Endodermal cell (in vitro differentiated cells): Measurements from ENCODE around the gene FARP2. TPM values are rescaled to one million over a fixed set of nuclear protein-coding genes. Genes with fewer than 3 reads are reported as not detected.

ENCODE experiments used
- DNase-seq: peaks from one replicate; pipeline ENCODE4 v3.0.0-alpha.2; 2017
- H3K27ac ChIP-seq: 2 replicates; pipeline ENCODE4 v1.5.1; 2013; ENCODE audit warnings: mild to moderate bottlenecking, low read depth, low read length, moderate library complexity
- H3K27me3 ChIP-seq: 2 replicates; pipeline ENCODE4 v1.6.1; 2013; ENCODE audit warnings: mild to moderate bottlenecking, low read length, moderate library complexity; ENCODE audit not compliant: insufficient read depth, control insufficient read depth, poor library complexity, severe bottlenecking
- H3K36me3 ChIP-seq: 2 replicates; pipeline ENCODE4 v1.7.0; 2013; ENCODE audit warnings: mild to moderate bottlenecking, low read length, moderate library complexity; ENCODE audit not compliant: control insufficient read depth, insufficient read depth
- H3K4me1 ChIP-seq: one replicate; pipeline ENCODE4 v1.7.0; 2013; ENCODE audit warnings: low read length; ENCODE audit not compliant: control insufficient read depth, insufficient read depth
- H3K4me3 ChIP-seq: 2 replicates; pipeline ENCODE4 v1.5.1; 2013; ENCODE audit warnings: mild to moderate bottlenecking, low read length, moderate library complexity
- H3K9ac ChIP-seq: 2 replicates; pipeline ENCODE4 v1.6.1; 2013; ENCODE audit warnings: mild to moderate bottlenecking, low read length, moderate library complexity; ENCODE audit not compliant: poor library complexity, severe bottlenecking; ENCODE audit errors: extremely low read depth
- H3K9me3 ChIP-seq: 2 replicates; pipeline ENCODE4 v1.6.1; 2013; ENCODE audit warnings: mild to moderate bottlenecking, low read length, moderate library complexity; ENCODE audit not compliant: control insufficient read depth
- H3K27ac Mint-ChIP-seq: 2 replicates; pipeline ENCODE4 v1.8.0; 2020; ENCODE audit warnings: mixed read lengths
- H3K27me3 Mint-ChIP-seq: 2 replicates; pipeline ENCODE4 v1.8.0; 2021; ENCODE audit warnings: mild to moderate bottlenecking, mixed read lengths; ENCODE audit not compliant: insufficient read depth
- H3K36me3 Mint-ChIP-seq: 2 replicates; pipeline ENCODE4 v1.8.0; 2020; ENCODE audit warnings: low read depth, mixed read lengths
- H3K4me1 Mint-ChIP-seq: 2 replicates; pipeline ENCODE4 v1.8.0; 2020; ENCODE audit warnings: mixed read lengths
- H3K4me3 Mint-ChIP-seq: 2 replicates; pipeline ENCODE4 v1.8.0; 2020; ENCODE audit warnings: mild to moderate bottlenecking, moderate library complexity, mixed read lengths
- H3K9me3 Mint-ChIP-seq: 2 replicates; pipeline ENCODE4 v1.8.0; 2020; ENCODE audit warnings: mild to moderate bottlenecking, mixed read lengths
- WGBS, 2 experiments: methylation state at CpG; one replicate each; pipeline versions ENCODE4 v1.1.5 to v1.1.7; 2013; ENCODE audit warnings: missing lambda C conversion rate in 2 of 2, mixed read lengths in 1 of 2; ENCODE audit not compliant: insufficient coverage in 1 of 2, insufficient read length in 1 of 2; 5-methylcytosine and 5-hydroxymethylcytosine counted together
- microRNA-seq: library from miRNA; unstranded; fragments of <30 nt; microRNA quantifications from one replicate; pipeline ENCODE4 v1.2.0, GENCODE V29; 2020; ENCODE audit warnings: borderline microRNAs expressed
- total RNA-seq, 2 donors: library from RNA; stranded (reverse); fragmentation: NEBNext Ultra II Directional in 1 of 2; extraction: Animal tissue kit (Norgen Biotek cat#: 25700) in 1 of 2; gene quantifications; 2 replicates in 1 of 2; 3 replicates in 1 of 2; pipeline ENCODE4 v1.2.1, GENCODE V29; 2021
- TF ChIP-seq, protein P1 (sequence below): fragments of 200-600 bp; sonication (generic); conservative IDR thresholded peaks from 2 replicates; pipeline ENCODE4 v1.5.0; 2021; ENCODE audit warnings: antibody characterized with exemption, mild to moderate bottlenecking

The FARP2 gene
- total RNA-seq, 2 donors from 2014 or later, result 36.4 to 51.4 TPM

DNA sequence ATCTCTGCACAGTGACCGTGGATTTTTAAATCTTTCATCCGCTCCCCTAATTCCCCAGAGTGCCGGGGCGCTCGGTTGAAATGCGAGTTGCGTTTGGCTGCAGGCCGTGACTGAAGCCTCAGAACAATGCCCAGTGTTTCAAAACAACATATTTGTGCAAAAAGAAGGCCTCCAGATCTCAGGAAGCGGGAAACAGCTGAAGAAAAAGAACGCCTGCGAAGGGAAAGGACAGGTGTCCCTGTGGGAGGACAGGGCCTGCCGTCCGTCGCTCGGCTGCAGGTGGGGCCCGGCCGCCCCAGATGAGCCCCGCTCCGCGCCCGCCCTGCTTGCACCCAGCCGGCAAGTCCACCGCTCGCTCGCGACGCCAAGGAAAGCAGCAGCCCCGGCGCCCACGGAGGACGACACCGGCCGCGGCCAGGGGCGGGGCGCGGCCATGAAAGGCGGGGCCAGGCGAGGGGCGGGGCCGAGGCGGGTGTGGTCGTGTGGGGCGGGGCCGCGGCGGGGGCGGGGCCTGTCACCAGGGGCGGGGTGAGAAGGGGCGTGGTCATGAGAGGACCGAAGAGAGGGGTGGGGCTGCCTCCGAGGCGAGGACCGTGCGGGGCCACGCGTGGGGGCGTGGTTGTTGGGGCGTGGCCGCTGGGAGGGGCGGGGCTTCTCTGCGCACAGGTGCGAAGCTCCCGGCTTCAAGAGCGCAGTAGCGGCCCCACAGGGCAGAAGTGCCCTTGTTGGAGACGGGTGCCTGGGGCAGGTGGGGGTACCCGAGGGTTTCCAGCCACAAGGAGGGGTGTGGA is 184.9 kb downstream of the FARP2 start:
- Mint-ChIP-seq H3K4me1 (peaks cover 3% of the 10 kb centered on the region), H3K9me3 (no peaks in the 10 kb centered on the region), H3K27me3 (peaks cover 47% of the 10 kb centered on the region), H3K27ac (peak overlapping the region; percentile 53), H3K36me3 (no peaks in the 10 kb centered on the region), H3K4me3 (peak overlapping the region; percentile 45)
- H3K4me1 ChIP-seq, result no peaks in the 10 kb centered on the region
- DNase-seq, result peak; percentile 97
- TF ChIP-seq, protein P1, sequence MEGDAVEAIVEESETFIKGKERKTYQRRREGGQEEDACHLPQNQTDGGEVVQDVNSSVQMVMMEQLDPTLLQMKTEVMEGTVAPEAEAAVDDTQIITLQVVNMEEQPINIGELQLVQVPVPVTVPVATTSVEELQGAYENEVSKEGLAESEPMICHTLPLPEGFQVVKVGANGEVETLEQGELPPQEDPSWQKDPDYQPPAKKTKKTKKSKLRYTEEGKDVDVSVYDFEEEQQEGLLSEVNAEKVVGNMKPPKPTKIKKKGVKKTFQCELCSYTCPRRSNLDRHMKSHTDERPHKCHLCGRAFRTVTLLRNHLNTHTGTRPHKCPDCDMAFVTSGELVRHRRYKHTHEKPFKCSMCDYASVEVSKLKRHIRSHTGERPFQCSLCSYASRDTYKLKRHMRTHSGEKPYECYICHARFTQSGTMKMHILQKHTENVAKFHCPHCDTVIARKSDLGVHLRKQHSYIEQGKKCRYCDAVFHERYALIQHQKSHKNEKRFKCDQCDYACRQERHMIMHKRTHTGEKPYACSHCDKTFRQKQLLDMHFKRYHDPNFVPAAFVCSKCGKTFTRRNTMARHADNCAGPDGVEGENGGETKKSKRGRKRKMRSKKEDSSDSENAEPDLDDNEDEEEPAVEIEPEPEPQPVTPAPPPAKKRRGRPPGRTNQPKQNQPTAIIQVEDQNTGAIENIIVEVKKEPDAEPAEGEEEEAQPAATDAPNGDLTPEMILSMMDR, result no peak
- H3K9me3 ChIP-seq, result no peaks in the 10 kb centered on the region
- H3K9ac ChIP-seq, result no peak overlapping the region
- no peak overlapping the region for H3K27ac ChIP-seq
- no peak overlapping the region for H3K4me3 ChIP-seq
- WGBS, 2 experiments, result 27 to 63% methylated on average over 14 to 67 of the region's 68 CpGs
- H3K27me3 ChIP-seq, result peaks cover 33% of the 10 kb centered on the region
- no peaks in the 10 kb centered on the region for H3K36me3 ChIP-seq

DNA sequence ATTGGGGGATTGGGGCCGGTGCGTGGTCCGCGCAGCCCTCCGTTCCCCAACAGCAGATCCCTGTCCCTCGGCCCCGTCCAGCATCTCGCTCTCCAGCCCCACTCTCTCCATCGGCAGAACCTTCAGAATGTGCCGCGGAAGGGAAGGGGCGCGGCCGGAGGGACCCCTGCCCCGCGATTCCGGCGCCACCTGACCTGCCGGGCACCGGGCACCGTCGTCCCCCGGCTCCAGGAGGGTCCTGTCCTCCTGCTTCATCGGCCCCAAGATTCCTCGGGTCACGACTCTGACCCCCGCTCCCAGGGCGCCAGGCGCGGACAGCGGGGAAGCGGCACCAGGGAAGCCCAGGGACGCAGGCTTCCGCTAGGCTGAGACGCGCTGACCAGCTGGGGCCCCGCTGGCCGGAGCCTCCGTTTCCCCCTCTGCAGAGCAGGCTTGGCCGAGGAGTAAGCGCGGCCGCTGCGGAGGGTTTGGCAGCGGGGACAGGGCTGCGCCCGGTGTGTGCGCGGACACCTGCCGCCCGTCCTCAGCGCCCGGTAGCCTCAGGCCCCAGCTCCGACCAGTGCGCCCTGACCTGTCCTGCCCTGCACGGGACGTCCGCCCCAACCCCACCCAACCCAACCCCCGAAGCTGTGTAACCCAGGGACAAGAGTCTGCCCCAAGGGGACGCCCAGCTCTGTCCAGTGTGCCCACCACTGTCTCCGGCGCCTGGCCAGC is 185.6 kb downstream of the FARP2 start:
- peak; percentile 63 for DNase-seq
- peaks cover 1% of the 10 kb centered on the region for H3K4me1 ChIP-seq
- H3K27ac ChIP-seq, result no peak overlapping the region
- peaks cover 3% of the 10 kb centered on the region for H3K4me1 Mint-ChIP-seq
- H3K4me3 Mint-ChIP-seq, result no peak overlapping the region
- no peaks in the 10 kb centered on the region for H3K36me3 Mint-ChIP-seq
- H3K9me3 Mint-ChIP-seq, result no peaks in the 10 kb centered on the region
- no peak overlapping the region for H3K9ac ChIP-seq
- H3K4me3 ChIP-seq, result no peak overlapping the region
- peaks cover 47% of the 10 kb centered on the region for H3K27me3 Mint-ChIP-seq
- H3K27ac Mint-ChIP-seq, result no peak overlapping the region
- TF ChIP-seq, protein P1, result no peak
- WGBS, 2 experiments, result 34 to 36% methylated on average over 22 to 62 of the region's 62 CpGs
- peaks cover 33% of the 10 kb centered on the region for H3K27me3 ChIP-seq
- H3K9me3 ChIP-seq, result no peaks in the 10 kb centered on the region
- H3K36me3 ChIP-seq, result no peaks in the 10 kb centered on the region

DNA sequence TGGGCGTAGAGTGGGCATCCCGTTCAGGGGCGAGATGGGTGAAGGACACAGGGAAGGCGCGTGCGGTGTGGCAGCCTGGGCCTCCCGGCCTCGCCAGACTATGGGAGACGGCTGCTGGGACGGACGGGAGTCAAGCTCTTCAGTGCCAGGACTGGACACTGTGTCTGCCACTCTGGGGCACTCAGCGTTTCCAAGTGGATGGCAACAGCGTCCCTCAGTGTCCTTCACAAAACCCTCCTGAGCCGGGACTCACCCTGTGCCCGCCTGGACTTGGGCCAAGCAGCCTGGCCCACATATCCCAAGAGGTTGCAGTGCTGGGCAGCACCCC is 186.2 kb downstream of the FARP2 start:
- H3K27me3 ChIP-seq, result peaks cover 33% of the 10 kb centered on the region
- Mint-ChIP-seq H3K9me3 (no peaks in the 10 kb centered on the region), H3K4me1 (peaks cover 7% of the 10 kb centered on the region), H3K4me3 (no peak overlapping the region), H3K36me3 (no peaks in the 10 kb centered on the region), H3K27me3 (peaks cover 50% of the 10 kb centered on the region), H3K27ac (no peak overlapping the region)
- no peaks in the 10 kb centered on the region for H3K36me3 ChIP-seq
- H3K9ac ChIP-seq, result no peak overlapping the region
- DNase-seq, result no peak
- TF ChIP-seq, protein P1, result no peak
- no peak overlapping the region for H3K27ac ChIP-seq
- 92 to 93% methylated on average over 10 to 15 of the region's 15 CpGs for WGBS, 2 experiments
- H3K4me1 ChIP-seq, result peaks cover 6% of the 10 kb centered on the region
- H3K4me3 ChIP-seq, result no peak overlapping the region
- H3K9me3 ChIP-seq, result no peaks in the 10 kb centered on the region

Small RNA genes lying within 50 kb of the gene (microRNA-seq; reads per million reads assigned to microRNA genes)
- gene MIR3133, result not detected

Other genes with a start within 250 kb of the FARP2 start
- 10 to 100 TPM; 76.5 to 94.5 TPM for gene PASK, start 206.8 kb upstream of the FARP2 start, total RNA-seq
- 10 to 100 TPM; 48.5 to 52.7 TPM for gene PPP1R7, start 205.8 kb upstream of the FARP2 start, total RNA-seq
- gene ANO7, start 167.6 kb upstream of the FARP2 start, total RNA-seq, result 1 to 10 TPM; 8.1 to 8.5 TPM
- 100 to 1,000 TPM; 344 to 374 TPM for gene HDLBP, start 40.6 kb upstream of the FARP2 start, total RNA-seq
- gene SEPTIN2, start 40.4 kb upstream of the FARP2 start, total RNA-seq, result 100 to 1,000 TPM; 365 to 380 TPM
- 100 to 1,000 TPM; 226 to 252 TPM for gene STK25, start 152.3 kb downstream of the FARP2 start, total RNA-seq
- gene BOK, start 202.5 kb downstream of the FARP2 start, total RNA-seq, result 10 to 100 TPM; 23.4 to 24.5 TPM